HEK293 (cell line): ENCODE measurements around the gene ERF.

Experiments used
- ATF2 ChIP-seq: fragments of 450-650 bp; formaldehyde crosslinking; IDR thresholded peaks from 2 replicates; pipeline ENCODE4 v1.5.1; 2016; ENCODE audit warnings: missing biosample characterization, missing genetic modification characterization, low read depth
- BCL11A ChIP-seq: fragments of 450-650 bp; formaldehyde crosslinking; IDR thresholded peaks from 2 replicates; pipeline ENCODE4 v1.5.1; 2016; ENCODE audit warnings: low read depth, missing biosample characterization, missing genetic modification characterization
- EGR2 ChIP-seq: fragments of 450-650 bp; formaldehyde crosslinking; IDR thresholded peaks from 2 replicates; pipeline ENCODE4 v1.5.1; 2016; ENCODE audit warnings: low read depth, missing biosample characterization, missing genetic modification characterization
- KLF1 ChIP-seq: fragments of 450-650 bp; formaldehyde crosslinking; IDR thresholded peaks from 2 replicates; pipeline ENCODE4 v1.5.1; 2016; ENCODE audit warnings: missing biosample characterization, missing genetic modification characterization
- KLF9 ChIP-seq: fragments of 450-650 bp; formaldehyde crosslinking; IDR thresholded peaks from 2 replicates; pipeline ENCODE4 v1.5.1; 2016; ENCODE audit warnings: missing biosample characterization, missing genetic modification characterization, low read depth
- PRDM4 ChIP-seq: fragments of 450-650 bp; formaldehyde crosslinking; IDR thresholded peaks from 2 replicates; pipeline ENCODE4 v1.5.1; 2017; ENCODE audit warnings: missing biosample characterization, missing genetic modification characterization
- SETDB1 ChIP-seq: IDR thresholded peaks from one replicate; pipeline ENCODE4 v1.6.1; 2017; ENCODE audit warnings: mild to moderate bottlenecking, low read length, moderate library complexity, mixed read lengths; ENCODE audit not compliant: insufficient read length
- ZBTB44 ChIP-seq: fragments of 450-650 bp; IDR thresholded peaks from 2 replicates; pipeline ENCODE4 v1.5.1; 2018; ENCODE audit warnings: missing biosample characterization, mild to moderate bottlenecking, missing genetic modification characterization
- ZBTB7A ChIP-seq: fragments of 450-650 bp; formaldehyde crosslinking; IDR thresholded peaks from 2 replicates; pipeline ENCODE4 v1.5.1; 2016; ENCODE audit warnings: low read depth, missing biosample characterization, missing genetic modification characterization
- ZFP37 ChIP-seq: fragments of 450-650 bp; formaldehyde crosslinking; IDR thresholded peaks from 2 replicates; pipeline ENCODE4 v1.5.1; 2016; ENCODE audit warnings: missing biosample characterization, missing genetic modification characterization
- ZFP69B ChIP-seq: fragments of 450-650 bp; formaldehyde crosslinking; IDR thresholded peaks from 2 replicates; pipeline ENCODE4 v1.5.1; 2016; ENCODE audit warnings: missing biosample characterization, missing genetic modification characterization
- ZNF138 ChIP-seq: fragments of 450-650 bp; formaldehyde crosslinking; IDR thresholded peaks from 2 replicates; pipeline ENCODE4 v1.5.1; 2016; ENCODE audit warnings: missing biosample characterization, missing genetic modification characterization, borderline replicate concordance
- ZNF169 ChIP-seq: fragments of 450-650 bp; formaldehyde crosslinking; IDR thresholded peaks from 2 replicates; pipeline ENCODE4 v1.5.1; 2016; ENCODE audit warnings: missing biosample characterization, missing genetic modification characterization
- ZNF23 ChIP-seq: fragments of 450-650 bp; formaldehyde crosslinking; IDR thresholded peaks from 2 replicates; pipeline ENCODE4 v1.5.1; 2016; ENCODE audit warnings: missing biosample characterization, missing genetic modification characterization, borderline replicate concordance
- ZNF248 ChIP-seq: fragments of 450-650 bp; formaldehyde crosslinking; IDR thresholded peaks from 2 replicates; pipeline ENCODE4 v1.5.1; 2017; ENCODE audit warnings: missing biosample characterization, missing genetic modification characterization
- ZNF311 ChIP-seq: fragments of 450-650 bp; formaldehyde crosslinking; IDR thresholded peaks from 2 replicates; pipeline ENCODE4 v1.5.1; 2017; ENCODE audit warnings: missing biosample characterization, missing genetic modification characterization, borderline replicate concordance
- ZNF341 ChIP-seq: fragments of 450-650 bp; formaldehyde crosslinking; IDR thresholded peaks from 2 replicates; pipeline ENCODE4; 2016; ENCODE audit warnings: low read depth, missing biosample characterization, missing genetic modification characterization
- ZNF350 ChIP-seq: fragments of 450-650 bp; formaldehyde crosslinking; IDR thresholded peaks from 2 replicates; pipeline ENCODE4 v1.5.0; 2017; ENCODE audit warnings: missing biosample characterization, mild to moderate bottlenecking, missing genetic modification characterization
- ZNF391 ChIP-seq: fragments of 450-650 bp; formaldehyde crosslinking; IDR thresholded peaks from 2 replicates; pipeline ENCODE4 v1.5.1; 2016; ENCODE audit warnings: low read depth, missing biosample characterization, missing genetic modification characterization, borderline replicate concordance
- ZNF48 ChIP-seq: fragments of 450-650 bp; formaldehyde crosslinking; IDR thresholded peaks from 2 replicates; pipeline ENCODE4 v1.5.1; 2016; ENCODE audit warnings: missing biosample characterization, missing genetic modification characterization
- ZNF544 ChIP-seq: fragments of 450-650 bp; formaldehyde crosslinking; IDR thresholded peaks from 2 replicates; pipeline ENCODE4 v1.5.0; 2017; ENCODE audit warnings: missing biosample characterization, missing genetic modification characterization
- ZNF558 ChIP-seq: fragments of 450-650 bp; formaldehyde crosslinking; IDR thresholded peaks from 2 replicates; pipeline ENCODE4 v1.5.1; 2016; ENCODE audit warnings: missing biosample characterization, missing genetic modification characterization
- ZNF560 ChIP-seq: fragments of 450-650 bp; formaldehyde crosslinking; IDR thresholded peaks from 2 replicates; pipeline ENCODE4 v1.5.1; 2017; ENCODE audit warnings: missing biosample characterization, missing genetic modification characterization, borderline replicate concordance
- ZNF623 ChIP-seq: fragments of 450-650 bp; formaldehyde crosslinking; IDR thresholded peaks from 2 replicates; pipeline ENCODE4 v1.5.1; 2016; ENCODE audit warnings: missing biosample characterization, missing genetic modification characterization
- ZNF624 ChIP-seq: fragments of 450-650 bp; formaldehyde crosslinking; IDR thresholded peaks from 2 replicates; pipeline ENCODE4 v1.5.1; 2017; ENCODE audit warnings: missing biosample characterization, missing genetic modification characterization
- ZNF658 ChIP-seq: fragments of 450-650 bp; formaldehyde crosslinking; IDR thresholded peaks from 2 replicates; pipeline ENCODE4; 2016; ENCODE audit warnings: missing biosample characterization, missing genetic modification characterization
- ZNF677 ChIP-seq: fragments of 450-650 bp; IDR thresholded peaks from 2 replicates; pipeline ENCODE4 v1.5.0; 2018; ENCODE audit warnings: missing biosample characterization, mild to moderate bottlenecking, missing genetic modification characterization, moderate library complexity
- ZNF830 ChIP-seq: fragments of 450-650 bp; IDR thresholded peaks from 2 replicates; pipeline ENCODE4 v1.5.0; 2018; ENCODE audit warnings: missing biosample characterization, missing genetic modification characterization, low read depth, mild to moderate bottlenecking, moderate library complexity
- TF ChIP-seq, protein P1 (sequence below): fragments of 450-650 bp; formaldehyde crosslinking; IDR thresholded peaks from 2 replicates; pipeline ENCODE4 v1.5.1; 2016; ENCODE audit warnings: missing biosample characterization, missing genetic modification characterization
- TF ChIP-seq, protein P2 (sequence below): fragments of 450-650 bp; formaldehyde crosslinking; IDR thresholded peaks from 2 replicates; pipeline ENCODE4 v1.5.1; 2016; ENCODE audit warnings: missing biosample characterization, missing genetic modification characterization
- TF ChIP-seq, protein P3 (sequence below): sonication (generic); formaldehyde crosslinking; IDR thresholded peaks from 2 replicates; pipeline ENCODE4 v1.8.1; 2022; ENCODE audit warnings: mild to moderate bottlenecking, moderate library complexity, missing genetic modification reagents

ERF gene

GRCh38 chr19:42254850-42255765 lies at the start of gene ERF (continued):
- TF ChIP-seq ZNF558 (tag by site-specific recombination) (no peak), BCL11A (tag by site-specific recombination) (no peak), ZNF48 (tag by site-specific recombination) (no peak), ZNF248 (tag by site-specific recombination) (no peak), ZNF311 (no peak), ZNF169 (no peak), ZNF341 (tag by site-specific recombination) (no peak), ZNF138 (tag by site-specific recombination) (no peak), ZNF658 (tag by site-specific recombination) (no peak), EGR2 (peak; percentile 75), ZBTB7A (0 out of 2 replicates have a peak, but pooled peaks have one; percentile 45), ATF2 (no peak), ZNF677 (tag by site-specific recombination) (peak; percentile 35; the same call in 1 of the 2 replicates), ZNF350 (no peak), ZNF544 (tag by site-specific recombination) (no peak), SETDB1 (no peak), KLF9 (peak; percentile 82), ZNF560 (tag by site-specific recombination) (no peak), ZNF391 (tag by site-specific recombination) (no peak), ZFP37 (tag by site-specific recombination) (peak; percentile 10; the same call in 1 of the 2 replicates), PRDM4 (tag by site-specific recombination) (no peak), ZNF623 (tag by site-specific recombination) (no peak), ZNF624 (no peak), ZBTB44 (peak; percentile 21; the same call in 1 of the 2 replicates), ZNF23 (tag by site-specific recombination) (no peak), ZFP69B (tag by site-specific recombination) (no peak), KLF1 (tag by site-specific recombination) (peak; percentile 65; the same call in 1 of the 2 replicates), ZNF830 (tag by site-specific recombination) (no peak)
- TF ChIP-seq, protein P1, sequence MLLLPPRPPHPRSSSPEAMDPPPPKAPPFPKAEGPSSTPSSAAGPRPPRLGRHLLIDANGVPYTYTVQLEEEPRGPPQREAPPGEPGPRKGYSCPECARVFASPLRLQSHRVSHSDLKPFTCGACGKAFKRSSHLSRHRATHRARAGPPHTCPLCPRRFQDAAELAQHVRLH (tag by site-specific recombination), result no peak
- TF ChIP-seq, protein P2, sequence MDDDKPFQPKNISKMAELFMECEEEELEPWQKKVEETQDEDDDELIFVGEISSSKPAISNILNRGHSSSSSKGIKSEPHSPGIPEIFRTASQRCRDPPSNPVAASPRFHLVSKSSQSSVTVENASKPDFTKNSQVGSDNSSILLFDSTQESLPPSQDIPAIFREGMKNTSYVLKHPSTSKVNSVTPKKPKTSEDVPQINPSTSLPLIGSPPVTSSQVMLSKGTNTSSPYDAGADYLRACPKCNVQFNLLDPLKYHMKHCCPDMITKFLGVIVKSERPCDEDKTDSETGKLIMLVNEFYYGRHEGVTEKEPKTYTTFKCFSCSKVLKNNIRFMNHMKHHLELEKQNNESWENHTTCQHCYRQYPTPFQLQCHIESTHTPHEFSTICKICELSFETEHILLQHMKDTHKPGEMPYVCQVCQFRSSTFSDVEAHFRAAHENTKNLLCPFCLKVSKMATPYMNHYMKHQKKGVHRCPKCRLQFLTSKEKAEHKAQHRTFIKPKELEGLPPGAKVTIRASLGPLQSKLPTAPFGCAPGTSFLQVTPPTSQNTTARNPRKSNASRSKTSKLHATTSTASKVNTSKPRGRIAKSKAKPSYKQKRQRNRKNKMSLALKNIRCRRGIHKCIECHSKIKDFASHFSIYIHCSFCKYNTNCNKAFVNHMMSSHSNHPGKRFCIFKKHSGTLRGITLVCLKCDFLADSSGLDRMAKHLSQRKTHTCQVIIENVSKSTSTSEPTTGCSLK (tag by site-specific recombination), result no peak
- TF ChIP-seq, protein P3, sequence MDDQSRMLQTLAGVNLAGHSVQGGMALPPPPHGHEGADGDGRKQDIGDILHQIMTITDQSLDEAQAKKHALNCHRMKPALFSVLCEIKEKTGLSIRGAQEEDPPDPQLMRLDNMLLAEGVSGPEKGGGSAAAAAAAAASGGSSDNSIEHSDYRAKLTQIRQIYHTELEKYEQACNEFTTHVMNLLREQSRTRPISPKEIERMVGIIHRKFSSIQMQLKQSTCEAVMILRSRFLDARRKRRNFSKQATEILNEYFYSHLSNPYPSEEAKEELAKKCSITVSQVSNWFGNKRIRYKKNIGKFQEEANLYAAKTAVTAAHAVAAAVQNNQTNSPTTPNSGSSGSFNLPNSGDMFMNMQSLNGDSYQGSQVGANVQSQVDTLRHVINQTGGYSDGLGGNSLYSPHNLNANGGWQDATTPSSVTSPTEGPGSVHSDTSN (CRISPR knock-in tag), result peak; percentile 70; the same call in 1 of the 2 replicates
